Activated CD8-positive, alpha-beta memory T cell treated with anti-CD3 and anti-CD28 coated beads, Interleukin-2, amount 50 U/mL, for 1 hour (primary cell): ENCODE data around the gene UNC119.

Source experiments
- DNase-seq: peaks from one replicate; pipeline ENCODE4 v3.0.0-alpha.2; 2020; ENCODE audit errors: extremely low read depth

The UNC119 gene

GRCh38 chr17:28573040-28573380 is 20.6 kb upstream of the UNC119 start:
- no peak for DNase-seq

- DNase-seq, result no peak
Observed at GRCh38 chr17:28572259-28573039, 20.0 kb upstream of the UNC119 start.

- DNase-seq, result peak; percentile 68
Observed at GRCh38 chr17:28571361-28572122, 19.1 kb upstream of the UNC119 start, which contains the start of gene PIGS. Gene PIGS (minus strand): TSS chr17:28571524. CDS start chr17:28571496, 28 bp downstream.

GRCh38 chr17:28570716-28571360 is 18.4 kb upstream of the UNC119 start:
- DNase-seq, result no peak

GRCh38 chr17:28569446-28569845 is 17.0 kb upstream of the UNC119 start:
- DNase-seq, result no peak

- no peak for DNase-seq
Observed at GRCh38 chr17:28567604-28568003, 15.2 kb upstream of the UNC119 start.

GRCh38 chr17:28563475-28563874 is 11.1 kb upstream of the UNC119 start:
- DNase-seq, result no peak

GRCh38 chr17:28555022-28555421 is 2.6 kb upstream of the UNC119 start:
- DNase-seq, result no peak

- DNase-seq, result no peak
Observed at GRCh38 chr17:28554565-28554964, 2.1 kb upstream of the UNC119 start.

GRCh38 chr17:28553000-28553505 is 629 bp upstream of the UNC119 start:
- DNase-seq, result no peak

- DNase-seq, result no peak
Observed at GRCh38 chr17:28551421-28552175, 826 bp downstream of the UNC119 start.

- DNase-seq, result no peak
Observed at GRCh38 chr17:28550858-28551257, 1.6 kb downstream of the UNC119 start.

GRCh38 chr17:28549236-28550132 is 2.9 kb downstream of the UNC119 start:
- no peak for DNase-seq

- no peak for DNase-seq
Observed at GRCh38 chr17:28548417-28549130, 3.9 kb downstream of the UNC119 start.

GRCh38 chr17:28547623-28548416 is 4.6 kb downstream of the UNC119 start:
- no peak for DNase-seq

- DNase-seq, result no peak
Observed at GRCh38 chr17:28547096-28547622, 5.3 kb downstream of the UNC119 start.

GRCh38 chr17:28545787-28546415 is 6.5 kb downstream of the UNC119 start:
- no peak for DNase-seq

GRCh38 chr17:28545141-28545503 is 7.3 kb downstream of the UNC119 start:
- no peak for DNase-seq
